Fibroblast of lung (primary cell): Measurements from ENCODE around the gene TECPR2. TPM values are rescaled to one million over a fixed set of nuclear protein-coding genes. Genes with fewer than 3 reads are reported as not detected.

ENCODE experiments used
- DNase-seq, 2 donors: peaks; one replicate each; pipeline versions ENCODE4 v3.0.0 to v3.0.0-alpha.2; 2010; ENCODE audit warnings: low read depth in 2 of 2
- H2AFZ ChIP-seq: 2 replicates; pipeline ENCODE4 v1.5.1; 2012; ENCODE audit warnings: low read length, control low read depth, inconsistent platforms
- H3K27ac ChIP-seq: 2 replicates; pipeline ENCODE4 v1.5.1; 2011; ENCODE audit warnings: low read length, control low read depth; ENCODE audit not compliant: insufficient read depth
- H3K27me3 ChIP-seq: 2 replicates; pipeline ENCODE4 v1.5.1; 2011; ENCODE audit warnings: mild to moderate bottlenecking, low read length; ENCODE audit not compliant: control insufficient read depth, insufficient read depth
- H3K36me3 ChIP-seq: 2 replicates; pipeline ENCODE4 v1.5.1; 2011; ENCODE audit warnings: low read length; ENCODE audit not compliant: control insufficient read depth, insufficient read depth
- H3K4me1 ChIP-seq: 2 replicates; pipeline ENCODE4 v1.5.1; 2011; ENCODE audit warnings: low read length; ENCODE audit not compliant: control insufficient read depth, insufficient read depth; ENCODE audit errors: extremely low read depth
- H3K4me2 ChIP-seq: 2 replicates; pipeline ENCODE4 v1.5.1; 2011; ENCODE audit warnings: low read length, control low read depth; ENCODE audit not compliant: insufficient read depth; ENCODE audit errors: extremely low read depth
- H3K4me3 ChIP-seq, 4 experiments: fragments of 200-600 bp in 1 of 4; sonication (generic) in 1 of 4; replicated peaks in 1 of 4; 2 replicates each; pipeline ENCODE4 v1.5.1; 2011 to 2016; ENCODE audit warnings: low read length in 4 of 4, low read depth in 3 of 4, mild to moderate bottlenecking in 3 of 4, control low read depth in 2 of 4, inconsistent platforms in 1 of 4, mixed read lengths in 1 of 4; ENCODE audit not compliant: insufficient read depth in 1 of 4; ENCODE audit errors: control extremely low read depth in 1 of 4
- H3K79me2 ChIP-seq: 2 replicates; pipeline ENCODE4 v1.5.1; 2012; ENCODE audit warnings: mild to moderate bottlenecking, low read length, inconsistent platforms; ENCODE audit not compliant: control insufficient read depth, insufficient read depth
- H3K9ac ChIP-seq: 2 replicates; pipeline ENCODE4 v1.5.1; 2011; ENCODE audit warnings: mild to moderate bottlenecking, low read length, control low read depth; ENCODE audit not compliant: insufficient read depth
- H3K9me3 ChIP-seq: 2 replicates; pipeline ENCODE4 v1.5.1; 2012; ENCODE audit warnings: low read depth, low read length; ENCODE audit not compliant: control insufficient read depth, insufficient read depth
- H4K20me1 ChIP-seq: 2 replicates; pipeline ENCODE4 v1.5.1; 2011; ENCODE audit warnings: low read length; ENCODE audit not compliant: control insufficient read depth, insufficient read depth; ENCODE audit errors: extremely low read depth
- EZH2 ChIP-seq: IDR thresholded peaks from 2 replicates; pipeline ENCODE4 v1.5.1; 2012; ENCODE audit warnings: low read length, control low read depth, mild to moderate bottlenecking; ENCODE audit errors: missing control alignments
- polyA plus RNA-seq, 2 donors: library from polyadenylated mRNA; depleted of rRNA in 1 of 2; stranded (reverse) in 1 of 2; unstranded in 1 of 2; fragments of >200 nt; gene quantifications; 2 replicates each; pipeline ENCODE4 v1.2.1, GENCODE V29; 2011 to 2012; ENCODE audit warnings: missing spikeins in 1 of 2
- total RNA-seq: library from RNA; depleted of rRNA; stranded (reverse); fragments of >200 nt; gene quantifications from 2 replicates; pipeline ENCODE4 v1.2.1, GENCODE V29; 2014
- TF ChIP-seq, protein P1 (sequence below), 2 donors: IDR thresholded peaks in 1 of 2; conservative IDR thresholded peaks in 1 of 2; 1 replicate in 1 of 2; 2 replicates in 1 of 2; pipeline ENCODE4 v1.5.1; 2011 to 2012; ENCODE audit warnings: low read length in 2 of 2, control low read depth in 1 of 2, inconsistent platforms in 1 of 2, low read depth in 1 of 2, mild to moderate bottlenecking in 1 of 2

The TECPR2 gene
- total and polyA plus RNA-seq, 2 donors (not counting 1 experiment from before 2014, with no cell fraction given), result 9.2 to 17.8 TPM

DNA sequence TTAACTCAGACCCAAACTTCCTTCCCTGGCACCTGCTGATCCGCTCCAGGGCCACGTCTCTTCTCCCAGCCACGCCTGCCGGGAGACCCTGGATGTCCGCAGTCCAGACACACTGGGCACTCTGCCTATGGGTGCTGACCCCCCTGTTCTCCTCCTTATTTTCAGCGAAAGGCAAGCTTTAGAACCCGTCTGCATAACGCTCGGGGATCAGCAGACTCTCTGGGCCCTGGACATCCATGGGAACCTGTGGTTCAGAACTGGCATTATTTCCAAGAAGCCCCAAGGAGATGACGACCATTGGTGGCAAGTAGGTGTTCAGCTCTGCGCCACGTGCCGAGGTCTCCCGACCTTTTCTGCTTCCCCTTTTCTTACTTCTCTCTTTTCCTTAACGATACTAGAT is 82.9 kb downstream of the TECPR2 start:
- Histone ChIP-seq H3K9ac (no peak overlapping the region), H3K36me3 (peaks cover 22% of the 10 kb centered on the region), H3K27me3 (no peaks in the 10 kb centered on the region), H3K27ac (no peak overlapping the region), H3K79me2 (no peaks in the 10 kb centered on the region), H2AFZ (no peak overlapping the region), H4K20me1 (no peaks in the 10 kb centered on the region), H3K9me3 (no peaks in the 10 kb centered on the region), H3K4me1 (no peaks in the 10 kb centered on the region), H3K4me3 (no peak overlapping the region), H3K4me2 (no peak overlapping the region)
- TF ChIP-seq, protein P1, sequence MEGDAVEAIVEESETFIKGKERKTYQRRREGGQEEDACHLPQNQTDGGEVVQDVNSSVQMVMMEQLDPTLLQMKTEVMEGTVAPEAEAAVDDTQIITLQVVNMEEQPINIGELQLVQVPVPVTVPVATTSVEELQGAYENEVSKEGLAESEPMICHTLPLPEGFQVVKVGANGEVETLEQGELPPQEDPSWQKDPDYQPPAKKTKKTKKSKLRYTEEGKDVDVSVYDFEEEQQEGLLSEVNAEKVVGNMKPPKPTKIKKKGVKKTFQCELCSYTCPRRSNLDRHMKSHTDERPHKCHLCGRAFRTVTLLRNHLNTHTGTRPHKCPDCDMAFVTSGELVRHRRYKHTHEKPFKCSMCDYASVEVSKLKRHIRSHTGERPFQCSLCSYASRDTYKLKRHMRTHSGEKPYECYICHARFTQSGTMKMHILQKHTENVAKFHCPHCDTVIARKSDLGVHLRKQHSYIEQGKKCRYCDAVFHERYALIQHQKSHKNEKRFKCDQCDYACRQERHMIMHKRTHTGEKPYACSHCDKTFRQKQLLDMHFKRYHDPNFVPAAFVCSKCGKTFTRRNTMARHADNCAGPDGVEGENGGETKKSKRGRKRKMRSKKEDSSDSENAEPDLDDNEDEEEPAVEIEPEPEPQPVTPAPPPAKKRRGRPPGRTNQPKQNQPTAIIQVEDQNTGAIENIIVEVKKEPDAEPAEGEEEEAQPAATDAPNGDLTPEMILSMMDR (conservative IDR thresholded peaks at IDR 0.05 in 1 of 2, IDR thresholded peaks at IDR 0.05 in 1 of 2; ENCODE audit: low read depth in 1 of 2, low read length in 2 of 2), result no peak
- TF ChIP-seq EZH2, result no peak
- no peak for DNase-seq

DNA sequence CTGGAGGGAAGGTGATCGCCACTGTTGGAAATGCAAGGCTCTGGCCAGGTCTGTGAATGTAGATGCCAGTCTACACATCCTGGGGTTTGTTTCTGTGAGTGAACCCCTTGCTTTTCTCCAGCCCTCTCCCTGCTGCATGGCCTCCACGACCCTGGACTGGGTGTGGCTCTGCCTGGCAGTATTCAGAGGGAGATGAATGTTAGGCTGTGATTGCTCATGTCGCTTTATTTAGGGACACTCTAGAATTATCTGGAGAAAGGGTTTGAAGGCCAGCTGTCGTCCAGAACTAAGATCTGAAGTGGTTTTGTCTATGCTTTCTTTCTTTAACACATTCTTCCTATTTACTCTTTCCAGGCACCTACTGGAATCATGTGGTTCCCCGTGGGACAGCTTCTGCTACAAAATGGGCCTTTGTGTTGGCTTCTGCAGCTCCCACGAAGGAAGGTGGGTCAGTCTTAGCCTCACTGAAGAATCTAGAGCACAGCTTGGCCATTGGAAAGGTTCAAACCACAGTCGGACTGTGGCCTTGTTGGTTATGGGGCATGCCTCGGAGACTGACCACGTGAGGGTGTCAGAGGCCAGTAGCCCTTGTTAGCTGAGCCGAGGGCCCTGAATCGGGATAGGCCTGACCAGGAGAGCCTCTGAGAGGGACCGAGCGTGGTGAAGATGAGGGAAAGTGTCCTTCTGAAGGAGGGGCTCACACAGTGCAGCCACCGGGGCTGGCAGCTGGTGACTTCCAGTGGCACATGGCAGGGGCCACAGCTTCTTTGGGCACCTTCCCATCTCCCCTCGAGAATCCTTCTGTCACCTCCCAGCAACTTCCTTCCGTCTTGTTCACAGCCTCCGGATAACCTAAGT is 87.7 kb downstream of the TECPR2 start:
- no peak for DNase-seq
- H3K4me2 ChIP-seq, result no peak overlapping the region
- no peaks in the 10 kb centered on the region for H3K4me1 ChIP-seq
- TF ChIP-seq, protein P1 (conservative IDR thresholded peaks at IDR 0.05 in 1 of 2, IDR thresholded peaks at IDR 0.05 in 1 of 2; ENCODE audit: low read depth in 1 of 2, low read length in 2 of 2), result no peak
- no peak for TF ChIP-seq EZH2
- no peak overlapping the region for H2AFZ ChIP-seq
- H3K79me2 ChIP-seq, result no peaks in the 10 kb centered on the region
- H3K9me3 ChIP-seq, result no peaks in the 10 kb centered on the region
- H3K27ac ChIP-seq, result no peak overlapping the region
- no peaks in the 10 kb centered on the region for H4K20me1 ChIP-seq
- no peak overlapping the region for H3K9ac ChIP-seq
- no peaks in the 10 kb centered on the region for H3K27me3 ChIP-seq
- H3K36me3 ChIP-seq, result peaks cover 25% of the 10 kb centered on the region
- H3K4me3 ChIP-seq, result no peak overlapping the region

DNA sequence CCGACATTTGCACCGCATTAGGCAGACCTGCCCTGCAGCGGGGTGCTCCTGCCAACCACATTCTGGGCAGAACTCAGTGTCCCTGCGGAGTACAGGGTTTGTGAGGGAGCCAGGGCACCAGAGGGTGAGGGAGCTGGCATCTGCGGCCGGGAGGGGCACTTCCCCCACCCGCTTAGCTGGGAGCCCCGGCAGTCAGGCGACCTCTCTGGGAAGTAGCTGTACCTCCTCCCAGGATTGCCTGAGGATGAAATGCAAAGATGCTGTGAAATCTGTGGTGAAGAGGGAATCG is 88.3 kb downstream of the TECPR2 start:
- Histone ChIP-seq H3K4me3 (no peak overlapping the region), H3K9ac (no peak overlapping the region), H3K9me3 (no peaks in the 10 kb centered on the region), H3K4me2 (no peak overlapping the region), H3K36me3 (peaks cover 20% of the 10 kb centered on the region), H3K79me2 (no peaks in the 10 kb centered on the region), H3K4me1 (no peaks in the 10 kb centered on the region), H4K20me1 (no peaks in the 10 kb centered on the region), H3K27me3 (no peaks in the 10 kb centered on the region), H3K27ac (no peak overlapping the region), H2AFZ (no peak overlapping the region)
- no peak for DNase-seq
- no peak for TF ChIP-seq EZH2
- TF ChIP-seq, protein P1 (conservative IDR thresholded peaks at IDR 0.05 in 1 of 2, IDR thresholded peaks at IDR 0.05 in 1 of 2; ENCODE audit: low read depth in 1 of 2, low read length in 2 of 2), result no peak
